A673 (cell line): ENCODE measurements around the gene DCLRE1B. TPM values are rescaled to one million over a fixed set of nuclear protein-coding genes. Genes with fewer than 3 reads are reported as not detected.

ENCODE experiments used
- BruUV-seq: library from RNA; stranded (reverse); fragments of 400-500 nt; replicated peaks from 2 replicates; lab custom pipeline; 2021; lab: Mats Ljungman, UMichigan
- CTCF ChIA-PET: fragments of 300-600 bp; sonication (Branson Sonifier 250); formaldehyde crosslinking; loops from one replicate; lab custom pipeline; 2022; ENCODE audit warnings: antibody characterized with exemption; lab: Charles Lee
- POLR2A ChIA-PET: fragments of 300-600 bp; sonication (Branson Sonifier 250); formaldehyde crosslinking; loops from one replicate; lab custom pipeline; 2022; ENCODE audit warnings: antibody characterized with exemption; ENCODE audit not compliant: low non-redundant PET; lab: Charles Lee
- DNase-seq: peaks from one replicate; pipeline ENCODE4 v3.0.0-alpha.2; 2015; ENCODE audit warnings: low spot score
- H3K27ac ChIP-seq: fragments of 200-600 bp; sonication (generic); 2 replicates; pipeline ENCODE4 v1.5.1; 2016; ENCODE audit warnings: mixed run types, low read depth, mild to moderate bottlenecking, mixed read lengths, antibody characterized with exemption, low read length; ENCODE audit not compliant: poor library complexity, severe bottlenecking
- H3K27me3 ChIP-seq: fragments of 200-600 bp; sonication (generic); replicated peaks from 2 replicates; pipeline ENCODE4 v1.6.1; 2017; ENCODE audit warnings: mixed run types, low read depth, mild to moderate bottlenecking, mixed read lengths, antibody characterized with exemption, low read length; ENCODE audit not compliant: insufficient read depth, poor library complexity
- H3K36me3 ChIP-seq: fragments of 200-600 bp; sonication (generic); 2 replicates; pipeline ENCODE4 v1.6.1; 2016; ENCODE audit warnings: mixed run types, mild to moderate bottlenecking, mixed read lengths, antibody characterized with exemption, low read length; ENCODE audit not compliant: insufficient read depth, poor library complexity, severe bottlenecking
- H3K4me1 ChIP-seq: fragments of 200-600 bp; sonication (generic); 2 replicates; pipeline ENCODE4 v1.6.1; 2017; ENCODE audit warnings: mixed run types, mild to moderate bottlenecking, mixed read lengths, antibody characterized with exemption, low read length; ENCODE audit not compliant: insufficient read depth, poor library complexity, severe bottlenecking
- H3K4me3 ChIP-seq: fragments of 200-600 bp; sonication (generic); 2 replicates; pipeline ENCODE4 v1.5.1; 2016; ENCODE audit warnings: low read depth, mixed run types, mild to moderate bottlenecking, mixed read lengths, low read length; ENCODE audit not compliant: poor library complexity, severe bottlenecking
- H3K9me3 ChIP-seq: fragments of 200-600 bp; sonication (generic); 2 replicates; pipeline ENCODE4 v1.6.1; 2016; ENCODE audit warnings: mixed run types, low read depth, mild to moderate bottlenecking, mixed read lengths, antibody characterized with exemption, low read length; ENCODE audit not compliant: poor library complexity, severe bottlenecking
- CTCF ChIP-seq: fragments of 300-800, 200-600 bp; sonication (generic); conservative IDR thresholded peaks from 2 replicates; pipeline ENCODE4 v1.5.1; 2017; ENCODE audit warnings: low read depth, mild to moderate bottlenecking, antibody characterized with exemption, low read length, moderate library complexity, mixed read lengths
- EZH2 ChIP-seq: fragments of 200-600 bp; sonication (generic); IDR thresholded peaks from 2 replicates; pipeline ENCODE4 v1.6.1; 2017; ENCODE audit warnings: borderline replicate concordance, low read depth, mild to moderate bottlenecking, mixed read lengths, antibody characterized with exemption, low read length; ENCODE audit not compliant: poor library complexity, severe bottlenecking
- intact Hi-C: fragments of 100-400 bp; cut with micrococcal nuclease; formaldehyde crosslinking; loops from one replicate; pipeline ENCODE4 v1.10.0; 2022; ENCODE audit not compliant: unreplicated experiment
- total RNA-seq: library from RNA; stranded (reverse); gene quantifications from 2 replicates; pipeline ENCODE4 v1.2.3, GENCODE V29; 2021

Gene DCLRE1B
- total RNA-seq, 1 experiment from 2014 or later = 34.6 TPM

- Histone ChIP-seq H3K36me3 (peaks cover 4% of the 10 kb centered on the region), H3K4me3 (no peak overlapping the region), H3K4me1 (peaks cover 53% of the 10 kb centered on the region), H3K9me3 (no peaks in the 10 kb centered on the region), H3K27ac (no peak overlapping the region), H3K27me3 (no peaks in the 10 kb centered on the region)
- intact Hi-C loops = no loop called here
- ChIA-PET POLR2A (interaction anchor here (0.6 kb wide), 1 partner anchor 1566 kb away, joined by 5 read pairs; no protein-coding TSS in a partner anchor), CTCF (no interaction called here)
- DNase-seq = no peak
- TF ChIP-seq EZH2 = no peak
- TF ChIP-seq CTCF = no peak
- BruUV-seq = no TSS peak
Observed at GRCh38 chr1:113935176-113935575, 30.1 kb downstream of the DCLRE1B start.

- no peaks in the 10 kb centered on the region for H3K9me3 ChIP-seq
- no peak overlapping the region for H3K4me3 ChIP-seq
- H3K36me3 ChIP-seq = peaks cover 11% of the 10 kb centered on the region
- intact Hi-C loops = no loop called here
- ChIA-PET CTCF (no interaction called here), POLR2A (no interaction called here)
- TF ChIP-seq CTCF = no peak
- no peak for TF ChIP-seq EZH2
- BruUV-seq = no TSS peak
- H3K27me3 ChIP-seq = no peaks in the 10 kb centered on the region
- H3K4me1 ChIP-seq = peaks cover 51% of the 10 kb centered on the region
- DNase-seq = no peak
- peak overlapping the region; percentile 30 for H3K27ac ChIP-seq
Observed at GRCh38 chr1:113935970-113936369, 30.8 kb downstream of the DCLRE1B start.

GRCh38 chr1:113937146-113937545 lies 32.0 kb downstream of the DCLRE1B start:
- CTCF ChIA-PET = no interaction called here
- POLR2A ChIA-PET = no interaction called here
- DNase-seq = no peak
- Histone ChIP-seq H3K9me3 (no peaks in the 10 kb centered on the region), H3K4me3 (no peak overlapping the region), H3K36me3 (peaks cover 18% of the 10 kb centered on the region), H3K4me1 (peaks cover 41% of the 10 kb centered on the region), H3K27ac (no peak overlapping the region), H3K27me3 (no peaks in the 10 kb centered on the region)
- TF ChIP-seq EZH2 (no peak), CTCF (no peak)
- BruUV-seq = no TSS peak
- intact Hi-C loops = no loop called here
